Right renal cortex interstitium (tissue), 3 donors: ENCODE data around the gene SLC47A2. TPM values are rescaled to one million over a fixed set of nuclear protein-coding genes. Genes with fewer than 3 reads are reported as not detected.

Experiments used
- DNase-seq, 3 donors: peaks; one replicate each; pipeline ENCODE4 v3.0.0-alpha.2; 2013; ENCODE audit warnings: low read depth in 3 of 3, low spot score in 2 of 3
- polyA plus RNA-seq, 3 donors: library from polyadenylated mRNA; unstranded; fragments of 120-200 nt; gene quantifications; one replicate each; pipeline ENCODE4 v1.2.1, GENCODE V29; 2013; ENCODE audit not compliant: insufficient read length in 3 of 3

The SLC47A2 gene
- polyA plus RNA-seq, 3 donors, result 5.9 to 7.4 (median 7.0) TPM

DNA sequence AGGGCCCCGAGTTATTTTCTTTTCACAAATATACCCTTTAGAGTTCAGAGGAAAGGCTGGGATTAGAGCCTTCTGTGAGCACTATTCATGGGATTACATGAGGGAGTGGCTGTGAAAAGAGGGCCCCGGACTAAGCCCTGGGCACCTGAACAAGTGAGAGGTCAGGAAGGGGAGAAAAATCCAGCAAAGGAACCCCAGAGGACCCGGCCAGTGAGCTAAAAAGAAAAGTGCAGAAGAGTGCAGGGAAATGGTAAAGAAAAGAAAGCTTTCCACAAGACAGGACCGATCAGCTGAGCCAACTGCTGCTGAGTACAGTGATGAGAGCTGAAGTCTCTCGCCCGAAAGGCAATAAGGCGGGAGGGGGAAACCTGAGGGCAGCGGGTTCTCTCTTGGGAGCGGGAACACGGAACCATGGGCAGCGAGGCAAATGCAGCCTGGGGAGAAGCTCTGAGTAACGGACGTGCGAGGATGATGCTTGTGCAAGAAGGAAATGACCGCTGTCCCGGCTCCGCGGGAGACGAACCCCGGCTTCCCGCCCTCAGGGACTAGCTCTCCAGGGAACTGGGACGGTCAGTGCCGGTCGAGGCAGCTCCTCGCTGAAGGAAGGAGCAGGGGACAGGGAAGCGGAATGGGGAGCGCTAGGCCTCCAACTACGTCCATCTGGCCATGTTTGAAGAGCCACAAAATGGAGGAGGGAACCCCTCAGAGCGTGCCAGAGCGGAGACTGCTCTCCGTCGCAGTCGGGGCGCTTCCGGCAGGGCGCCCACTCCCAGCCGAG lies 68.5 kb downstream of the SLC47A2 start:
- DNase-seq, result no peak

DNA sequence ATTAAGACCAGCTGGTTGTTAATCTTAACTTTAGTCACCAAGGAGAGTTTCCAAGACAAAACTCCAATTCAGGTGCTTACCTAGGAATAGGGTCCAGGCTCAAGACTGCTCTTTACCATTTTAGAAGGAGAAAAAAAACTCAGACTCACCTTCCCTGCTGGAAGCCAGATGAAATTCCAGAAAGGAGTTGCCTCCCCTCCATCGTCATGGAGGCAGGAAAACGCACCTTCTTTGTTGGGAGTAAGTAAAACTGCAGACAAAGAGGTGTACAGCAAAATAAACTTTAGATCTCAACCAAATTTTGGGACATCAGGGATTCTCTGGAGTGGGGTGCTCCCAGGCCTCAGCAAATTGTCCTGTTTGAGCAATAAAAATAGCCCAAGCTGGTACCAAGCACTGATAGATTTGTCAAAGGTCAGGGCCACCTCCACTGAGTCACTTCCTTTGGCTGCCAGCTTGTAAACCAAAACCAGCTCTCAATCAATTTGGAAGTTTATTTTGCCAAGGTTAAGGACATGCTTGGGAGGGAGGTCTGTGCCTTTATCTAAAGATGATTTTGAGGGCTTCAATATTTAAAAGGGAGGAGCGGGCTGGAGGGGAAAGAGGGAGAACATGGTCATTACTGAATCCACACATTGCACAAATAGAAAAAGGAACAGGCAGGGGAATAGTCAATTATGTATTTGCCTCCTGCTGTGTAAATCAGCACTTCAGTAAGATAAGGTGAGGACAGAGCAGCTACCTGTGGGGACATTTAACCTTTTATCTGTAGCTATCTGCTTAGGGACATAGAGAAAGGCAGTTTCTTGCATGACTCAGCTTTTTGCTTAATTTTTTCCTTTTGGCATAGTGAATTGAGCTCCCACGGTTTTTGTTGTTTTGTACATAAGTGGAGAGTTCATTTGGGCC lies 69.3 kb downstream of the SLC47A2 start:
- no peak for DNase-seq

DNA sequence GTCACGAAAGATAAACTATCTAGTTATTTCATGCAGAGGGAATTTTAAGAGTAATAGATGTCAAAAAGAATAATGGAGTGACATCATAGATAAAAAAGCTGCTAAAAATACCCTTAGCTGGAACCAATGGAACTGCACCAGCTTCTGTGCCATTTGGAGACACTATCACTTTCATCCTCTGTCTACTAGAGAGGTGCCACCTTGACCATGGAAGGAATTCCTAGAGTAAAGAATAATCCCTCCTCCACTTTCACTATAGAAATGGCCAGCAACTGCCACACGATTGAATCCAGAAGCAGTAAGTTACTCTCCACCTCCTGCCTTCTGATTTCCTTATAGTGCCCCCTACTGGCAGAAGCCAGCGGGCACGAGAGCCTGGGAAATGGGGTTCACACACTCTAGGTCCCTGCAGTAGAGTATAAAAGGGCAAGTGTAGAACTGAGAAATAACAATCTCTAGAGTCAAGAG lies 70.6 kb downstream of the SLC47A2 start:
- no peak for DNase-seq

DNA sequence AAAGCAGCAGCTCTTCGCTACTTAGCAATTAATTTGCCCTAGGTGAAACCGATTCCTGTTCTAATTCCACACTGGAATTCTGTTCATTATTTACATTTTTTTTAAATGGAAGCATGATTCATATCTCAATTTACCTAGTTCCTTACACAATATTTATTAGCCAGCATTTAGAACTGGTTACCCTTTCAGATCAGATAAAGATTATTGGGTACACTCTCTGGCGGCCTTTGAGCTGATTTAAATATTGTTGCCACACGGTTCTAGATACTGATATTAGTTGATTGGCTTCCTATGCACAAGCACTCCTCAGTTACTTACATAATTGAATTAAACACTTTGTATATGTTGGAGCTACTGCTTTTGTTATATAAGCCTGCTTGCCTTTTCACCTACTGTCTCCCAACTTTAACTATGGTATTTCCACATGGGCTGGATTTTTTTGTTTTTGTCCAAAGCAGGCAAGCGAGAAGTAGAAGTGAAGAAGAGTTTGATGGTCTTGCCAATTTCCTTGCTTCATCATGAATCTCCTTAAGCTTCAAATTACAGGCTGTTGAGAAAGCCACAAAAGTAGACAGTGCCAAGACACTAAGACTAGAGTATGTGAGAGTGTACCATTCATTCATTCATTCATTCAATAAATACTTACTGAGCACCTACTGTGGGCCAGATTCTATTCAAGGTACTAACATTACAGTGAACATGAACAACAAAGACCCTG lies 71.7 kb downstream of the SLC47A2 start:
- no peak for DNase-seq

DNA sequence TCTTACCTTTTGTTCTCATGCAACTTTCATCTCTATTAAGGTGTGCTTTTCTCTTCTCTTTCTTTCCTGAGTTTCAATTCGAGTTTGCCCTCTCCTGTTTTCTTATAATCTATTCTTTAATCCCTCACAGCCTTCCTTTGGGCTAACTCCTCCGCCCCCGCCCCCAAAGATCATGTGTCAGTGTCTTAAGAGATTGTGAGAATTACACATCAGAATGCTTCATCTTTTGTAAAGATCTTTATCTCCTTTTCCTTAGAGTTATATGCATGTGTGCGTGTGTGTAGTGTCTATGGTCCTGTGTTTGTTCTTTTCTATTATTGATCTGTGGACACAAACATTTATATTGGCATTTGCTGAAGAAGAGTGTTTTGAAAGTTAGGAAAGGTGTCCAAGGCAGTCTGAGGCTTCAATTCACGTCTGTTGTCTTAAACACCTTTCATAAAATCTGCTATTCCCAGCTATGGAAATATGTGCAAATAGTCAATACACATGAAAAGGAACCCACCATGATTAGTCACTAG lies 74.0 kb downstream of the SLC47A2 start:
- no peak for DNase-seq

DNA sequence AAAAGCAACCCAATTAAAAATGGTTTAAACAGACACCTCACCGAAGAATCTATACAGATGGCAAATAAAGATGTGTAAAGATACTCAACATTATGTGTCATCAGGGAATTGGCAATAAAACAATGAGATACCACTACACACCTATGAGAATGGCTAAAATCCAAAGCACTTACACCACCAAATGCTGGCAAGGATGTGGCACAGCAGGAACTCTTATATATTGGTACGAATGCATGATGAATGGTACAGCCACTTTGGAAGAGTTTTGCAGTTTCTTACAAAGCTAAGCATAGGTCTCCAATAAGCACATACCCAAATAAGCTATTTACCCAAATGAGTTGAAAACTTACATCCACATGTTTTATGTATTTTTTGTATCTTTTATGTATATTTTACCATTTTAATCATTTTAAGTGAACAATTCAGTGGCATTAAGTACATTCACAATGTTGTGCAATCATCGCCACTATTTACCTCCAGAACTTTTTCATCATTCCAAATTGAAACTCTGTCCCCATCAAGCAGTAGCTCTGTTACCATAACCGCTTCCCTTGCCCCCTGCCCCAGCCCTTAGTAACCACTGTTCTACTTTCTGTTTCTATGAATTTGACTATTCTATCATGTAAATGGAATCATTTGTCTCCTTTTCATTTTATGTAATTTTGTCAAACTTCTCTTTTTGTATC lies 74.6 kb downstream of the SLC47A2 start:
- DNase-seq, result no peak

DNA sequence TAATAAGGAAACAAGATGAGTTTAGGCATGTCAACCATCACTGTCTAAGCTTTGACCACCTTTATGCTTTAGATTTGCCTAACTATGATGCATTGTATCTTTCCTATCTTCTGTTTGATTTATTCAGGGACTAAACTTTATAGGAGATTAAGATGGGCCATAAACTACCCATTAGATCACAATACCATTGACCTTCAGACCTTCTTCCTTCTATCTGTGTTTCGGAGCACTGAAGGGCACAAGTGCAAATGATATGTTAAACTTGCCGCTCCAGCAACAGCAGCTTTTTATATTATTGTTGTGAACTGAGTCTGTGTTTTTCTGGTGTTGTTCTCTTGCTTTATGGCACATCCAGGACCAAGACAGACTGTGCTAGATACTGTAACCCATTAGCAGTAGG lies 84.5 kb downstream of the SLC47A2 start:
- no peak for DNase-seq

DNA sequence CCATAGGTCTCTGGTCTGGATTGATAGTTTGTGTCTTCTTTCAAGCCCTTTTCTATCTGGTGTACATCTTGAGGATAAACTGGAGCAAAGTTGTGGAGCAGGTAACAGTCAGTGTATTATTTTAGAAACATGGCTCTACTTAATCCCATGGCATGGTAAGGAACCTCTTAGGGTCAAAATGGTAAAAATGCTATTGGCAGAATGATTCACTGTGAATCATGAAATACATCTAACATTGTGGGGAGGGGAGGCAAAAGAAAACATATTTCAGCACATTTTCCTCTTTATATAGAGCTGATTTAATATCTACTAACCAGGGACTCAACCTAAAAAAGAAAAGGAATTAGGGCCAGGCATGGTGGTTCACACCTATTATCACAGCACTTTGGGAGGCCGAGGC lies 85.7 kb downstream of the SLC47A2 start:
- DNase-seq, result no peak

DNA sequence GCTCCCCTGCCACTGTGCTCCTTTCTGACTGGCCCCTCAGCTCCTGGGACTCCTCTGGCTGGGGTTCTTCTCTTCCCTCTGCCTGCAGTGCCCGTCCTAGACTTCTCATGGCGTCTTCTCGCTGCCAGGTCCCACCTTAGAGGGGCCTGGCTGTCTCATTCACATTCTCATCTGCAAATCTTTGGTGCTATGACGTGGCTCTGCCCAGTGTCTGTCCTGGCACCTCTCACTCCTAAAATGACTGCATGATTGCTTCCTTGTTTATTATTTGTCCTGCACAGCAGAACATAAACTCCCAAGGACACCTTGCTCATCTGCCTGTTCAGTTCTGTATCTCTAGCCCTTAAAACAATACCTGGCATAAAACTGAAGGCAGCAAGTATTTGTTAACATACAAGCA lies 86.3 kb downstream of the SLC47A2 start:
- no peak for DNase-seq

DNA sequence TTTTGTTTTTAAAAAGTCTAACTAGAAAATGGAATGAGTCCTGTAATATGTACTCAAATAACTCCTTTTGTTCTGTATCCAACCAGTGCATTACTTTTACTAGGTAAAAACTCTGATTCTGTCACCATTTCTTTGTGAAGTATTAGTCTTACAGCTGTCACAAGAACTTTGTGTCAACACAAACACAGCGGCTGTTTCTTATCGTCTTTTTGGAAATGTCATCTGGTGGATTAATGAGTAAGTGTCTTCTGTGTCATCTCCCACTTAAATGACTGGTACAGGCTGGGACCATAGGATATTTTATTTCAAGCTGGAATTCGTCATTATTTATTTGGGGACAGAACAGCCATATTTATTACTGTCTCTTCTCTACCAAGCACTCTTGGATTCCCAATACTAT lies 86.9 kb downstream of the SLC47A2 start:
- no peak for DNase-seq

Other genes with a start within 250 kb of the SLC47A2 start
- gene SLC47A1, start 182.7 kb downstream of the SLC47A2 start, polyA plus RNA-seq, result 10 to 100 TPM; 18.2 to 25.5 (median 24.5) TPM
- gene ALDH3A2, start 67.8 kb downstream of the SLC47A2 start, polyA plus RNA-seq, result 100 to 1,000 TPM in 1 of 3 donors, 10 to 100 TPM in 2; 94.7 to 103 (median 98.6) TPM
- 1 to 10 TPM in 1 of 3 donors, under 1 TPM in 2; 0.75 to 1.2 (median 0.82) TPM for gene ALDH3A1, start 31.7 kb upstream of the SLC47A2 start, polyA plus RNA-seq
- 10 to 100 TPM; 29.7 to 34.1 (median 33.3) TPM for gene ULK2, start 151.4 kb upstream of the SLC47A2 start, polyA plus RNA-seq